SK-N-SH (cell line): Measurements from ENCODE around the gene REN. TPM values are rescaled to one million over a fixed set of nuclear protein-coding genes. Genes with fewer than 3 reads are reported as not detected.

Source experiments
- CTCF ChIA-PET: fragments of 300-600, 350-600 bp; formaldehyde crosslinking; extraction: SDS; loops from one replicate; lab custom pipeline; 2021; lab: Yijun Ruan, JAX
- POLR2A ChIA-PET: fragments of 350-600 bp; sonication (Branson Sonifier 250); formaldehyde crosslinking; extraction: SDS; loops from one replicate; lab custom pipeline; 2020; ENCODE audit warnings: antibody characterized with exemption, inconsistent platforms; lab: Yijun Ruan, JAX
- DNase-seq: peaks from one replicate; pipeline ENCODE4 v3.0.0; 2012
- H2AFZ ChIP-seq: fragments of 200-600 bp; sonication (generic); 2 replicates; pipeline ENCODE4 v1.8.1; 2016; ENCODE audit warnings: antibody characterized with exemption, mild to moderate bottlenecking, low read depth
- H3F3A ChIP-seq: fragments of 200-600 bp; sonication (generic); replicated peaks from 2 replicates; pipeline ENCODE3; 2016; ENCODE audit warnings: antibody characterized with exemption, mild to moderate bottlenecking; ENCODE audit not compliant: insufficient read depth
- H3K27ac ChIP-seq, 2 experiments: fragments of 200-500 bp in 1 of 2; fragments of 200-600 bp in 1 of 2; sonication (Bioruptor generic) in 1 of 2; sonication (generic), shearing (Covaris generic) in 1 of 2; 2 replicates each; pipeline versions ENCODE4 v1.5.1 to v1.6.1; 2014 to 2016; ENCODE audit warnings: low read depth in 2 of 2, inconsistent platforms in 1 of 2, low read length in 1 of 2, mild to moderate bottlenecking in 1 of 2, mixed read lengths in 1 of 2
- H3K27me3 ChIP-seq: fragments of 200-600 bp; sonication (generic), shearing (Covaris generic); 2 replicates; pipeline ENCODE4 v1.6.1; 2016; ENCODE audit warnings: mixed run types; ENCODE audit not compliant: insufficient read depth
- H3K36me3 ChIP-seq, 2 experiments: fragments of 200-500 bp in 1 of 2; fragments of 200-600 bp in 1 of 2; sonication (Bioruptor generic) in 1 of 2; sonication (generic) in 1 of 2; replicated peaks in 1 of 2; 2 replicates each; pipeline versions ENCODE3 to v1.5.1; 2014 to 2016; ENCODE audit warnings: low read length in 1 of 2, mild to moderate bottlenecking in 1 of 2; ENCODE audit not compliant: insufficient read depth in 2 of 2, control insufficient read depth in 1 of 2
- H3K4me1 ChIP-seq, 2 experiments: fragments of 200-500 bp in 1 of 2; fragments of 200-600 bp in 1 of 2; sonication (Bioruptor generic) in 1 of 2; sonication (generic), shearing (Covaris generic) in 1 of 2; 2 replicates each; pipeline versions ENCODE4 v1.5.1 to v1.6.1; 2014 to 2016; ENCODE audit warnings: low read depth in 1 of 2, low read length in 1 of 2, mixed run types in 1 of 2; ENCODE audit not compliant: insufficient read depth in 2 of 2, control insufficient read depth in 1 of 2
- H3K4me2 ChIP-seq: fragments of 200-600 bp; sonication (generic), shearing (Covaris generic); 2 replicates; pipeline ENCODE4 v1.6.1; 2017; ENCODE audit warnings: mixed run types
- H3K4me3 ChIP-seq, 2 experiments: fragments of 200-500 bp in 1 of 2; fragments of 200-600 bp in 1 of 2; sonication (Bioruptor generic) in 1 of 2; sonication (generic), shearing (Covaris generic) in 1 of 2; 2 replicates each; pipeline versions ENCODE4 v1.5.1 to v1.8.1; 2014 to 2016; ENCODE audit warnings: low read depth in 2 of 2, inconsistent platforms in 1 of 2, low read length in 1 of 2, mild to moderate bottlenecking in 1 of 2, mixed read lengths in 1 of 2, moderate library complexity in 1 of 2
- H3K79me2 ChIP-seq: fragments of 200-600 bp; sonication (generic); 2 replicates; pipeline ENCODE4 v1.8.1; 2017; ENCODE audit warnings: mild to moderate bottlenecking; ENCODE audit not compliant: insufficient read depth
- H3K9ac ChIP-seq: fragments of 200-600 bp; sonication (generic); 2 replicates; pipeline ENCODE4 v1.6.1; 2017; ENCODE audit warnings: mixed run types
- H3K9me2 ChIP-seq: fragments of 200-600 bp; sonication (generic); 2 replicates; pipeline ENCODE4 v1.6.1; 2017; ENCODE audit warnings: mixed run types
- H3K9me3 ChIP-seq: fragments of 200-600 bp; sonication (generic); 2 replicates; pipeline ENCODE4 v1.6.1; 2017; ENCODE audit warnings: mixed run types, mild to moderate bottlenecking, moderate library complexity
- H4K20me1 ChIP-seq: fragments of 200-600 bp; sonication (generic); 2 replicates; pipeline ENCODE4 v1.6.1; 2017; ENCODE audit warnings: mild to moderate bottlenecking, mixed run types; ENCODE audit not compliant: insufficient read depth
- ELF1 ChIP-seq: IDR thresholded peaks from 2 replicates; pipeline ENCODE4 v1.4.0; 2012
- EZH2phosphoT487 ChIP-seq: fragments of 200-600 bp; sonication (generic); IDR thresholded peaks from 2 replicates; pipeline ENCODE4 v1.6.1; 2017; ENCODE audit warnings: low read depth, mixed run types, mild to moderate bottlenecking, antibody characterized with exemption, moderate library complexity, borderline replicate concordance
- FOXJ3 ChIP-seq: sonication (generic); formaldehyde crosslinking; IDR thresholded peaks from 2 replicates; pipeline ENCODE4 v1.5.1; 2020; ENCODE audit warnings: mild to moderate bottlenecking, missing genetic modification reagents
- GATA2 ChIP-seq: sonication (generic); formaldehyde crosslinking; IDR thresholded peaks from 2 replicates; pipeline ENCODE4 v1.5.0; 2020; ENCODE audit warnings: mild to moderate bottlenecking, missing genetic modification reagents
- IRF3 ChIP-seq: fragments of 150-350 bp; IDR thresholded peaks from 2 replicates; pipeline ENCODE4 v1.6.1; 2016; ENCODE audit warnings: mild to moderate bottlenecking, low read depth, low read length
- JUND ChIP-seq: IDR thresholded peaks from 2 replicates; pipeline ENCODE4 v1.4.0; 2012
- MAX ChIP-seq: IDR thresholded peaks from 2 replicates; pipeline ENCODE4 v1.4.0; 2012; ENCODE audit warnings: low read depth
- NFIC ChIP-seq: IDR thresholded peaks from 2 replicates; pipeline ENCODE4 v1.4.0; 2012; ENCODE audit warnings: borderline replicate concordance
- NRF1 ChIP-seq: IDR thresholded peaks from 2 replicates; pipeline ENCODE4 v1.6.1; 2012; ENCODE audit warnings: low read depth, mild to moderate bottlenecking, low read length
- RAD21 ChIP-seq: IDR thresholded peaks from 2 replicates; pipeline ENCODE4 v1.6.1; 2012; ENCODE audit warnings: mild to moderate bottlenecking, low read length
- RCOR1 ChIP-seq: fragments of 150-350 bp; IDR thresholded peaks from 2 replicates; pipeline ENCODE4 v1.6.1; 2017; ENCODE audit warnings: antibody characterized with exemption, low read length
- RFX5 ChIP-seq: IDR thresholded peaks from 2 replicates; pipeline ENCODE4 v1.6.1; 2012; ENCODE audit warnings: mild to moderate bottlenecking, improper control_type of control experiment, low read length
- SMC3 ChIP-seq: IDR thresholded peaks from 2 replicates; pipeline ENCODE4 v1.6.1; 2012; ENCODE audit warnings: low read depth, low read length, improper control_type of control experiment
- TAF1 ChIP-seq: IDR thresholded peaks from 2 replicates; pipeline ENCODE4 v1.6.1; 2012; ENCODE audit warnings: low read depth, mild to moderate bottlenecking, low read length, moderate library complexity, borderline replicate concordance
- WGBS: methylation state at CpG from one replicate; pipeline ENCODE4 v1.1.6; 2017; ENCODE audit warnings: low lambda C conversion rate; 5-methylcytosine and 5-hydroxymethylcytosine counted together
- polyA plus RNA-seq, 3 experiments: library from polyadenylated mRNA; depleted of rRNA; stranded (reverse); fragments of >200 nt; gene quantifications; 2 replicates each; pipeline ENCODE4 v1.2.3, GENCODE V29; 2012
- TF ChIP-seq, protein P1 (sequence below): IDR thresholded peaks from 2 replicates; pipeline ENCODE4 v1.6.1; 2012; ENCODE audit warnings: mild to moderate bottlenecking, low read depth, low read length, moderate library complexity
- TF ChIP-seq, protein P2 (sequence below): fragments of 200-600 bp; sonication (generic); IDR thresholded peaks from 2 replicates; pipeline ENCODE4 v1.6.1; 2017; ENCODE audit warnings: antibody characterized with exemption, mild to moderate bottlenecking, moderate library complexity
- TF ChIP-seq, protein P3 (sequence below): IDR thresholded peaks from 2 replicates; pipeline ENCODE4 v1.4.0; 2012; ENCODE audit warnings: low read depth, borderline replicate concordance

REN gene
- polyA plus RNA-seq, 1 of the 3 experiments (the other 2 are of a cell fraction): not detected

- Histone ChIP-seq H3F3A (no peaks in the 10 kb centered on the region), H3K9me3 (no peaks in the 10 kb centered on the region), H3K4me2 (no peak overlapping the region), H2AFZ (no peak overlapping the region), H3K79me2 (no peaks in the 10 kb centered on the region), H3K4me3 (no peak overlapping the region), H3K27me3 (no peaks in the 10 kb centered on the region; the same call in 1 of the 2 replicates), H3K9me2 (no peaks in the 10 kb centered on the region), H3K27ac (no peak overlapping the region), H3K4me1 (0 out of 4 replicates have a peak, but pooled peaks cover 0 to 3% of the 10 kb centered on the region in 2 experiments), H3K36me3 (no peaks in the 10 kb centered on the region), H3K9ac (no peak overlapping the region), H4K20me1 (no peaks in the 10 kb centered on the region)
- no peak for TF ChIP-seq RAD21
- 33% methylated on average over 4 of the region's 4 CpGs for WGBS
- POLR2A ChIA-PET: no interaction called here
- CTCF ChIA-PET: interaction anchor here (0.9 to 5.5 kb wide), 4 partner anchors 14 to 234 kb away, joined by 4 to 33 read pairs (median 4); no protein-coding TSS in a partner anchor
- no peak for DNase-seq
Measured at GRCh38 chr1:204177133-204177532, 11.0 kb upstream of the REN start.

GRCh38 chr1:204176049-204176448 is 9.9 kb upstream of the REN start:
- no peak overlapping the region for H3K4me2 ChIP-seq
- no peak overlapping the region for H3K9ac ChIP-seq
- no peaks in the 10 kb centered on the region; the same call in 1 of the 2 replicates for H3K27me3 ChIP-seq
- no peak overlapping the region for H2AFZ ChIP-seq
- no peaks in the 10 kb centered on the region for H3K36me3 ChIP-seq
- H3K9me2 ChIP-seq: no peaks in the 10 kb centered on the region
- ChIA-PET CTCF (interaction anchor here (0.7 to 20.5 kb wide), 7 partner anchors 13 to 235 kb away, joined by 3 to 302 read pairs (median 4); partner anchors contain the start of genes GOLT1A and PLEKHA6), POLR2A (no interaction called here)
- TF ChIP-seq SMC3 (no peak), NFIC (no peak), RFX5 (no peak), GATA2 (CRISPR knock-in tag) (no peak), RCOR1 (no peak), MAX (no peak), EZH2phosphoT487 (no peak), IRF3 (no peak), TAF1 (no peak), NRF1 (no peak), FOXJ3 (no peak), RAD21 (no peak), JUND (no peak), ELF1 (no peak)
- TF ChIP-seq, protein P1, sequence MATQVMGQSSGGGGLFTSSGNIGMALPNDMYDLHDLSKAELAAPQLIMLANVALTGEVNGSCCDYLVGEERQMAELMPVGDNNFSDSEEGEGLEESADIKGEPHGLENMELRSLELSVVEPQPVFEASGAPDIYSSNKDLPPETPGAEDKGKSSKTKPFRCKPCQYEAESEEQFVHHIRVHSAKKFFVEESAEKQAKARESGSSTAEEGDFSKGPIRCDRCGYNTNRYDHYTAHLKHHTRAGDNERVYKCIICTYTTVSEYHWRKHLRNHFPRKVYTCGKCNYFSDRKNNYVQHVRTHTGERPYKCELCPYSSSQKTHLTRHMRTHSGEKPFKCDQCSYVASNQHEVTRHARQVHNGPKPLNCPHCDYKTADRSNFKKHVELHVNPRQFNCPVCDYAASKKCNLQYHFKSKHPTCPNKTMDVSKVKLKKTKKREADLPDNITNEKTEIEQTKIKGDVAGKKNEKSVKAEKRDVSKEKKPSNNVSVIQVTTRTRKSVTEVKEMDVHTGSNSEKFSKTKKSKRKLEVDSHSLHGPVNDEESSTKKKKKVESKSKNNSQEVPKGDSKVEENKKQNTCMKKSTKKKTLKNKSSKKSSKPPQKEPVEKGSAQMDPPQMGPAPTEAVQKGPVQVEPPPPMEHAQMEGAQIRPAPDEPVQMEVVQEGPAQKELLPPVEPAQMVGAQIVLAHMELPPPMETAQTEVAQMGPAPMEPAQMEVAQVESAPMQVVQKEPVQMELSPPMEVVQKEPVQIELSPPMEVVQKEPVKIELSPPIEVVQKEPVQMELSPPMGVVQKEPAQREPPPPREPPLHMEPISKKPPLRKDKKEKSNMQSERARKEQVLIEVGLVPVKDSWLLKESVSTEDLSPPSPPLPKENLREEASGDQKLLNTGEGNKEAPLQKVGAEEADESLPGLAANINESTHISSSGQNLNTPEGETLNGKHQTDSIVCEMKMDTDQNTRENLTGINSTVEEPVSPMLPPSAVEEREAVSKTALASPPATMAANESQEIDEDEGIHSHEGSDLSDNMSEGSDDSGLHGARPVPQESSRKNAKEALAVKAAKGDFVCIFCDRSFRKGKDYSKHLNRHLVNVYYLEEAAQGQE: no peak
- TF ChIP-seq, protein P2, sequence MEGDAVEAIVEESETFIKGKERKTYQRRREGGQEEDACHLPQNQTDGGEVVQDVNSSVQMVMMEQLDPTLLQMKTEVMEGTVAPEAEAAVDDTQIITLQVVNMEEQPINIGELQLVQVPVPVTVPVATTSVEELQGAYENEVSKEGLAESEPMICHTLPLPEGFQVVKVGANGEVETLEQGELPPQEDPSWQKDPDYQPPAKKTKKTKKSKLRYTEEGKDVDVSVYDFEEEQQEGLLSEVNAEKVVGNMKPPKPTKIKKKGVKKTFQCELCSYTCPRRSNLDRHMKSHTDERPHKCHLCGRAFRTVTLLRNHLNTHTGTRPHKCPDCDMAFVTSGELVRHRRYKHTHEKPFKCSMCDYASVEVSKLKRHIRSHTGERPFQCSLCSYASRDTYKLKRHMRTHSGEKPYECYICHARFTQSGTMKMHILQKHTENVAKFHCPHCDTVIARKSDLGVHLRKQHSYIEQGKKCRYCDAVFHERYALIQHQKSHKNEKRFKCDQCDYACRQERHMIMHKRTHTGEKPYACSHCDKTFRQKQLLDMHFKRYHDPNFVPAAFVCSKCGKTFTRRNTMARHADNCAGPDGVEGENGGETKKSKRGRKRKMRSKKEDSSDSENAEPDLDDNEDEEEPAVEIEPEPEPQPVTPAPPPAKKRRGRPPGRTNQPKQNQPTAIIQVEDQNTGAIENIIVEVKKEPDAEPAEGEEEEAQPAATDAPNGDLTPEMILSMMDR: no peak
- TF ChIP-seq, protein P3, sequence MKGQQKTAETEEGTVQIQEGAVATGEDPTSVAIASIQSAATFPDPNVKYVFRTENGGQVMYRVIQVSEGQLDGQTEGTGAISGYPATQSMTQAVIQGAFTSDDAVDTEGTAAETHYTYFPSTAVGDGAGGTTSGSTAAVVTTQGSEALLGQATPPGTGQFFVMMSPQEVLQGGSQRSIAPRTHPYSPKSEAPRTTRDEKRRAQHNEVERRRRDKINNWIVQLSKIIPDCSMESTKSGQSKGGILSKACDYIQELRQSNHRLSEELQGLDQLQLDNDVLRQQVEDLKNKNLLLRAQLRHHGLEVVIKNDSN: no peak
- H3K4me1 ChIP-seq: 0 out of 4 replicates have a peak, but pooled peaks cover 0 to 3% of the 10 kb centered on the region in 2 experiments
- H3K9me3 ChIP-seq: no peaks in the 10 kb centered on the region
- H4K20me1 ChIP-seq: no peaks in the 10 kb centered on the region
- no peak overlapping the region for H3K27ac ChIP-seq
- 41% methylated on average over 5 of the region's 5 CpGs for WGBS
- no peaks in the 10 kb centered on the region for H3F3A ChIP-seq
- H3K4me3 ChIP-seq: no peak overlapping the region
- no peaks in the 10 kb centered on the region for H3K79me2 ChIP-seq
- DNase-seq: no peak
